Hepatocyte (in vitro differentiated cells): ENCODE results near the gene MC5R.
"Not testable (repeated sequence)": the region's sequence is repeated elsewhere in the genome, so short reads cannot be mapped to it uniquely, and the experiment has no call there.

Experiments
- EZH2 ChIP-seq: fragments of 200-600 bp; sonication (generic); IDR thresholded peaks from 2 replicates; pipeline ENCODE4 v1.6.1; 2016; ENCODE audit warnings: antibody characterized with exemption, mild to moderate bottlenecking, borderline replicate concordance
- TF ChIP-seq, protein P1 (sequence below): fragments of 200-600 bp; sonication (generic); IDR thresholded peaks from 2 replicates; pipeline ENCODE4 v1.5.1; 2016; ENCODE audit warnings: antibody characterized with exemption, mild to moderate bottlenecking; ENCODE audit not compliant: poor library complexity

DNA sequence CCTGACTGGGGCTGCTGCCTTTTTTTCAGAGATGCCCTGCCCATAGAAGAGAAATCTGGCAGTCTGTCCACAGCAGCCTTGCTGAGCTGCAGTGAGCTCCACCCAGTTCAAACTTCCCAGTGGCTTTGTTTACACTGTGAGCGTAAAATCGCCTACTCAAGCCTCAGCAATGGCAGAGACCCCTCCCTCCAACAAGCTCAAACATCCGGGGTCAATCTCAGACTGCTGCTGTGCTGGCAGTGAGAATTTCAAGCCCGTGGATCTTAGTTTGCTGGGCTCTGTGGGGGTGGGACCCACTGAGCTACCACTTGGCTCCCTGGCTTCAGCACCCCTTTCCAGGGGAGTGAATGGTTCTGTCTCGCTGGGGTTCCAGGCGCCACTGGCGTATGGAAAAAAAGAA, 38.9 kb downstream of the MC5R start:
- TF ChIP-seq, protein P1, sequence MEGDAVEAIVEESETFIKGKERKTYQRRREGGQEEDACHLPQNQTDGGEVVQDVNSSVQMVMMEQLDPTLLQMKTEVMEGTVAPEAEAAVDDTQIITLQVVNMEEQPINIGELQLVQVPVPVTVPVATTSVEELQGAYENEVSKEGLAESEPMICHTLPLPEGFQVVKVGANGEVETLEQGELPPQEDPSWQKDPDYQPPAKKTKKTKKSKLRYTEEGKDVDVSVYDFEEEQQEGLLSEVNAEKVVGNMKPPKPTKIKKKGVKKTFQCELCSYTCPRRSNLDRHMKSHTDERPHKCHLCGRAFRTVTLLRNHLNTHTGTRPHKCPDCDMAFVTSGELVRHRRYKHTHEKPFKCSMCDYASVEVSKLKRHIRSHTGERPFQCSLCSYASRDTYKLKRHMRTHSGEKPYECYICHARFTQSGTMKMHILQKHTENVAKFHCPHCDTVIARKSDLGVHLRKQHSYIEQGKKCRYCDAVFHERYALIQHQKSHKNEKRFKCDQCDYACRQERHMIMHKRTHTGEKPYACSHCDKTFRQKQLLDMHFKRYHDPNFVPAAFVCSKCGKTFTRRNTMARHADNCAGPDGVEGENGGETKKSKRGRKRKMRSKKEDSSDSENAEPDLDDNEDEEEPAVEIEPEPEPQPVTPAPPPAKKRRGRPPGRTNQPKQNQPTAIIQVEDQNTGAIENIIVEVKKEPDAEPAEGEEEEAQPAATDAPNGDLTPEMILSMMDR = not testable (repeated sequence)
- not testable (repeated sequence) for TF ChIP-seq EZH2
